Tibial artery (tissue), 4 donors: ENCODE data around the gene SLC41A3.
"Not testable (repeated sequence)": the region's sequence is repeated elsewhere in the genome, so short reads cannot be mapped to it uniquely, and the experiment has no call there.

Source experiments
- DNase-seq, 2 donors: peaks; one replicate each; pipeline ENCODE4 v3.0.0-alpha.2; 2019
- H3K27ac ChIP-seq, 2 donors: fragments of 200-600 bp; sonication (generic) in 1 of 2; 1 replicate in 1 of 2; 2 replicates in 1 of 2; pipeline ENCODE4 v1.5.1; 2018 to 2019; ENCODE audit warnings: mild to moderate bottlenecking in 1 of 2
- H3K27me3 ChIP-seq, 2 donors: fragments of 200-600 bp; sonication (generic) in 1 of 2; one replicate each; pipeline versions ENCODE4 v1.5.1 to v1.6.0; 2016 to 2019
- H3K36me3 ChIP-seq, 3 donors: fragments of 200-600 bp; sonication (generic) in 2 of 3; one replicate each; pipeline ENCODE4 v1.5.1; 2016 to 2019; ENCODE audit warnings: mild to moderate bottlenecking in 2 of 3
- H3K4me1 ChIP-seq, 4 donors: fragments of 200-600 bp; sonication (generic) in 2 of 4; 1 replicate in 3 of 4; 2 replicates in 1 of 4; pipeline ENCODE4 v1.5.1; 2016 to 2019
- H3K4me3 ChIP-seq, 2 donors: fragments of 200-600 bp; sonication (generic) in 1 of 2; 1 replicate in 1 of 2; 2 replicates in 1 of 2; pipeline ENCODE4 v1.5.1; 2018 to 2019; ENCODE audit warnings: mild to moderate bottlenecking in 2 of 2
- H3K9me3 ChIP-seq, 3 donors: fragments of 200-600 bp; sonication (generic) in 1 of 3; one replicate each; pipeline ENCODE4 v1.5.1; 2016 to 2019
- intact Hi-C: fragments of 100-400 bp; cut with DNase I; formaldehyde crosslinking; loops from one replicate; pipeline ENCODE4 v1.15.0; 2023; ENCODE audit warnings: low total_unique reads
- TF ChIP-seq, protein P1 (sequence below), 2 experiments: fragments of 200-600 bp in 1 of 2; fragments of 450-650 bp in 1 of 2; IDR thresholded peaks; one replicate each; pipeline ENCODE4 v1.5.1; 2017 to 2019; ENCODE audit warnings: antibody characterized with exemption in 2 of 2, mild to moderate bottlenecking in 1 of 2, moderate library complexity in 1 of 2

Gene SLC41A3

DNA sequence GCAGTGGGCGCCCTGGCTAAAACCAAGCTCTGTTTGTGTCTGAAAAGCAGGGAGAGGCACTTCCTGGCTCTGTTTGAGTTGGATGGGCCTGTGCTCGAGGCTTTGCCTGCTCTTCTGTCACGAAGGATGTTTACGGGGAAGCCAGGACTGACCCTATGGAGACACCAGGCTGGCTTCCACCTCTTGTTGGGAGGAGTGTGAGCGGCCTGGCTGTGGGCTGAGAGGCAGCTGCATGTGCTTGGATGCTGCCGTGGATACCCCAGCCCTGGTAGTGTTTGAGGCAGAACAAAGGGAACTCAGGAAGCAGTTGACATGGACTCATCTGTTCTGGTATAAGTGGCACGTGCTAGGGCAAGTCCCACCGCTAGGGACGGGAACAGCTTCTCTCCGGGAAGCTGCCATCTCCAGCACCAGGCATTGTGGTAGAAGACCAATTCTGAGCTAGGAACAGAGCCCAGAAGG is 17.6 kb upstream of the SLC41A3 start:
- intact Hi-C loops = no loop called here
- Histone ChIP-seq H3K36me3 (peaks cover 0 to 23% (median 0%) of the 10 kb centered on the region in 3 donors), H3K9me3 (no peaks in the 10 kb centered on the region), H3K4me3 (peak overlapping the region in 1 of 2 donors; percentile 31), H3K27ac (peak overlapping the region; percentile 89 to 94), H3K4me1 (peaks cover 3 to 56% (median 46%) of the 10 kb centered on the region in 4 donors), H3K27me3 (no peaks in the 10 kb centered on the region)
- DNase-seq = peak in 1 of 2 donors; percentile 74
- TF ChIP-seq, protein P1, sequence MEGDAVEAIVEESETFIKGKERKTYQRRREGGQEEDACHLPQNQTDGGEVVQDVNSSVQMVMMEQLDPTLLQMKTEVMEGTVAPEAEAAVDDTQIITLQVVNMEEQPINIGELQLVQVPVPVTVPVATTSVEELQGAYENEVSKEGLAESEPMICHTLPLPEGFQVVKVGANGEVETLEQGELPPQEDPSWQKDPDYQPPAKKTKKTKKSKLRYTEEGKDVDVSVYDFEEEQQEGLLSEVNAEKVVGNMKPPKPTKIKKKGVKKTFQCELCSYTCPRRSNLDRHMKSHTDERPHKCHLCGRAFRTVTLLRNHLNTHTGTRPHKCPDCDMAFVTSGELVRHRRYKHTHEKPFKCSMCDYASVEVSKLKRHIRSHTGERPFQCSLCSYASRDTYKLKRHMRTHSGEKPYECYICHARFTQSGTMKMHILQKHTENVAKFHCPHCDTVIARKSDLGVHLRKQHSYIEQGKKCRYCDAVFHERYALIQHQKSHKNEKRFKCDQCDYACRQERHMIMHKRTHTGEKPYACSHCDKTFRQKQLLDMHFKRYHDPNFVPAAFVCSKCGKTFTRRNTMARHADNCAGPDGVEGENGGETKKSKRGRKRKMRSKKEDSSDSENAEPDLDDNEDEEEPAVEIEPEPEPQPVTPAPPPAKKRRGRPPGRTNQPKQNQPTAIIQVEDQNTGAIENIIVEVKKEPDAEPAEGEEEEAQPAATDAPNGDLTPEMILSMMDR (IDR thresholded peaks at IDR 0.05) = peak in 1 of 2 experiments; percentile 22

DNA sequence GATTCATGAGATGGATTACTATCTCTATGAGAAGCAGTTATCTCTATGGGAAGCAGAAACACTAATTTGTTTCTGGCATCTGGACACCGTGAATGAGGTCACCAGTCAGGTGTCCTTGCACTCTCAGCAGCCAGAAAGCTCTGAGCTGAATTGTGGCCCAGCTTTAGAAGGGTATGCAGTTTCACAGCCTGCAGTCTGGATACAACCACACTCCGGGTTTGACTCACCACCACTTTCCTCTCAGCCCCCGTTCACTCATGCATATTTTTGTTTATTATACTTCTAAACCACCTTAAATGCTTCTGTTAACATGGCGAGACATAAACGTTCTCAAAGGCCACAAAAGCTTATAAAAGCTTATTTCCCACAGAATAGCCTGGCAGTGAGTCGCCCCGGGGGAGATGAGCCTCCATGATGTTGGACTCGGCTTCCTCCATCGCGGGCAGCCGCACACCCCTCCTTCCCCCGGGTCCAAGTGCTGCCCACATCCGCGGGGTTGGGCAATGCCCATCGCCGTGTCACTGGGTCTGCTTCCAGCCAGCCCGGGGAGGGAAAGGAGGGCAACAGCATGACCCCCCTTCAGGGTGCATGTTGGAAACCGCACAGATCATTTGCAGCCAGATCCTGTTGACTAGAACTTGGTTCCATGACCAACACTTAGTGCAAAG is 16.8 kb upstream of the SLC41A3 start:
- TF ChIP-seq, protein P1 (IDR thresholded peaks at IDR 0.05) = no peak
- peaks cover 3 to 56% (median 46%) of the 10 kb centered on the region in 4 donors for H3K4me1 ChIP-seq
- H3K4me3 ChIP-seq = peak overlapping the region; percentile 24 to 31
- peaks cover 0 to 5% (median 0%) of the 10 kb centered on the region in 3 donors for H3K9me3 ChIP-seq
- intact Hi-C loops = no loop called here
- no peaks in the 10 kb centered on the region for H3K27me3 ChIP-seq
- H3K36me3 ChIP-seq = peaks cover 0 to 15% (median 0%) of the 10 kb centered on the region in 3 donors
- H3K27ac ChIP-seq = peak overlapping the region; percentile 89 to 94
- DNase-seq = peak; percentile 54 to 85

DNA sequence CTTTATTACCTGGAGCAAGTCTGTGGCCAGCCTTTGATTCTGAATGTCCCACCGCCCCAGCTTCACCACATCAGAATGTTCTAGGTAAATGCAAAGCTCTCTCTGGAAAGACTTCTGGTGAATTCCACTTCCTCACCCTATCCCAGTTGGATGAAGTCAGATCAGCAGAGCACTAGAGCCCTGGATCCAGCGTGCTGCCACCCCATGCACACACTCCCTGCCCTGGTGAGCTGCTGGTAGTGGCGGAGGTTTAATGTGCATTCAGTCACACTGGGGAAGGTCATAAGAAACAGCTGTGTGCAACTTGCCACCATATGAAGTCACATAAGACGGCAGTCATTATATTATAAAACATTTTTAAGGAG is 16.3 kb upstream of the SLC41A3 start:
- peak overlapping the region; percentile 89 to 94 for H3K27ac ChIP-seq
- intact Hi-C loops = no loop called here
- peaks cover 0 to 7% (median 0%) of the 10 kb centered on the region in 3 donors for H3K9me3 ChIP-seq
- no peak for DNase-seq
- peaks cover 3 to 56% (median 46%) of the 10 kb centered on the region in 4 donors for H3K4me1 ChIP-seq
- peak overlapping the region in 1 of 2 donors; percentile 31 for H3K4me3 ChIP-seq
- TF ChIP-seq, protein P1 (IDR thresholded peaks at IDR 0.05) = no peak
- no peaks in the 10 kb centered on the region for H3K27me3 ChIP-seq
- H3K36me3 ChIP-seq = peaks cover 0 to 10% (median 0%) of the 10 kb centered on the region in 3 donors

DNA sequence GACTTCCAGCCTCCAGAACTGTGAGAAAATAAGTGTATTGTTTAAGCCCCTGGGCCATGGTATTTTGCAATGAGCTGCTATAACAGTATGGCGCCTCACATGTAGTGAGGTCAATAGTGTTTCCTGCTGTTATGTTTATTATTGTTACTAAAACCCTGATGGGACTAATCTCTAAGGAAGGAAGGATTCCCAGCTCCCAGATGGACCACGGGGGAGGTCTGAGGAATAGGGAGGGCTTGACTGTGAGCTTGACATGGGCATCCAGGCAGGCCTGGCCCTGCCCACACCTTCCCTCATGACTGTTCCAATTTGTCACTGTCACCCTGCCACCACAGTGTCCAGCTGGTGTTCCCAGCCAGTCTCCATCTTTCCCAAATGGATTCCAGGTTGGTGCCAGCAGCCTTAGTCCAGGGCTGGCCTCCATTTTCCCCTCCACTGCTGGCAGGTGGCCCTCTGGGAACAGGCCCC is 14.5 kb upstream of the SLC41A3 start:
- TF ChIP-seq, protein P1 (IDR thresholded peaks at IDR 0.05) = no peak

DNA sequence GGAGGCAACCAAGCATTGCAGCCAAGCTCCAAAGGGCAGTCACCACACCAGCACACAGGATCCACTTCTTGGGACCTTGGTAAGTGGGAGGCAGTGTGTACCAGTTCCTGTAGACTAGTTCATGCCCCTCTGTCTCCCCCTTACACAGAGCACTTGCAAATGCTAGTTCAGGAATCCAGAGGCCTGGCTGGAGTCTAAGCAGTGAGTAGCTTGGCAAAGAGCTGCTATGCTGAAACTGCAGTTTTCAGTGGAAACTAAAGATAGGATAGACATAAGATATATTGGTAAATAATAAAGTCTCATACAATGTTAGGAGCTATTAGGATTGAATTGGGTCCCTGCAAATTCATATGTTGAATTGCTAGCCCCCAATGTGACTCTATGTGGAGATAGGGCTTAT is 13.9 kb upstream of the SLC41A3 start:
- intact Hi-C loops = no loop called here
- DNase-seq = no peak
- TF ChIP-seq, protein P1 (IDR thresholded peaks at IDR 0.05) = no peak

More for the DNA sequence above, 14.5 kb upstream of the SLC41A3 start:
- Histone ChIP-seq H3K9me3 (peaks cover 0 to 7% (median 0%) of the 10 kb centered on the region in 3 donors), H3K4me1 (peaks cover 3 to 53% (median 41%) of the 10 kb centered on the region in 4 donors), H3K4me3 (no peak overlapping the region), H3K27ac (peak overlapping the region; percentile 5 to 94), H3K27me3 (no peaks in the 10 kb centered on the region), H3K36me3 (peaks cover 0 to 2% (median 0%) of the 10 kb centered on the region in 3 donors)
- no peak for DNase-seq
- intact Hi-C loops = no loop called here

DNA sequence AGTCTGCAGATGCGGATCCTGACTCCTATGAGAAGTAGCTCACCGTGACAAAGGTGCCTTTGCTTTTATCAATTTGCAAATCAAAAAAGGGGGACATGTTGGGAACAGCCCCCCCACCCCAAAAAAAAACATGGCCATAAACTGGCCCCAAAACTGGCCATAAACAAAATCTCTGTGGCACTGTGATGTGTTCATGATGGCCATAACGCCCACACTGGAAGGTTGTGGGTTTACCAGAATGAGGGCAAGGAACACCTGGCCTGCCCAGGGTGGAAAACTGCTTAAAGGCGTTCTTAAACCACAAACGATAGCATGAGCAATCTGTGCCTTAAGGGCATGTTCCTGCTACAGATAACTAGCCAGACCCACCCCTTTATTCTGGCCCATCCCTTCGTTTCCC is 12.3 kb upstream of the SLC41A3 start:
- H3K9me3 ChIP-seq, intact Hi-C loops, DNase-seq, H3K27ac ChIP-seq, H3K27me3 ChIP-seq, H3K4me3 ChIP-seq, H3K36me3 ChIP-seq: not testable (repeated sequence)
- peaks cover 0 to 39% (median 19%) of the 10 kb centered on the region in 4 donors for H3K4me1 ChIP-seq

More for the DNA sequence above, 13.9 kb upstream of the SLC41A3 start:
- Histone ChIP-seq H3K4me3 (no peak overlapping the region), H3K27ac (no peak overlapping the region), H3K9me3 (peaks cover 0 to 7% (median 0%) of the 10 kb centered on the region in 3 donors), H3K4me1 (peaks cover 2 to 53% (median 34%) of the 10 kb centered on the region in 4 donors), H3K36me3 (no peaks in the 10 kb centered on the region), H3K27me3 (no peaks in the 10 kb centered on the region)

DNA sequence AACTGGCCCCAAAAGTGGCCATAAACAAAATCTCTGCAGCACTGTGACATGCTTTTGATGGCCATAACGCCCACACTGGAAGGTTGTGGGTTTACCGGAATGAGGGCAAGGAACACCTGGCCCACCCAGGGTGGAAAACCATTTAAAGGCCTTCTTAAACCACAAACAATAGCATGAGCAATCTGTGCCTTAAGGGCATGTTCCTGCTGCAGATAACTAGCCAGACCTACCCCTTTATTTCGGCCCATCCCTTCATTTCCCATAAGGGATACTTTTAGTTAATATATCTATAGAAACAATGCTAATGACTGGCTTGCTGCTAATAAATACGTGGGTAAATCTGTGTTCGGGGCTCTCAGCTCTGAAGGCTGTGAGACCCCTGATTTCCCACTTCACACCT is 8.2 kb upstream of the SLC41A3 start:
- DNase-seq, H3K36me3 ChIP-seq, H3K27me3 ChIP-seq, intact Hi-C loops, H3K4me3 ChIP-seq, H3K27ac ChIP-seq, H3K9me3 ChIP-seq: not testable (repeated sequence)
- H3K4me1 ChIP-seq = peaks cover 0 to 11% (median 0%) of the 10 kb centered on the region in 4 donors
